ENCODE measurements around the gene FAM135A. TPM values are rescaled to one million over a fixed set of nuclear protein-coding genes. Genes with fewer than 3 reads are reported as not detected.

Gene FAM135A
- total and polyA plus RNA-seq, 9 of the 15 experiments (the other 6 are each of a cell fraction or from before 2014, with no cell fraction given) = 7.4 to 32.9 (median 19.2) TPM

- TF ChIP-seq RFX5 (IDR thresholded peaks at IDR 0.05; ENCODE audit: low read depth, low read length) (no peak), HDAC3 (IDR thresholded peaks at IDR 0.05; ENCODE audit: borderline replicate concordance, partially characterized antibody) (no peak), MBD1 (CRISPR knock-in tag; IDR thresholded peaks at IDR 0.05) (no peak), SMAD3 (CRISPR knock-in tag; conservative IDR thresholded peaks at IDR 0.05) (no peak), PRPF4 (IDR thresholded peaks at IDR 0.05; ENCODE audit: insufficient read depth, low read depth, low read length, poor library complexity, severe bottlenecking) (no peak)
- TF ChIP-seq, protein P1, sequence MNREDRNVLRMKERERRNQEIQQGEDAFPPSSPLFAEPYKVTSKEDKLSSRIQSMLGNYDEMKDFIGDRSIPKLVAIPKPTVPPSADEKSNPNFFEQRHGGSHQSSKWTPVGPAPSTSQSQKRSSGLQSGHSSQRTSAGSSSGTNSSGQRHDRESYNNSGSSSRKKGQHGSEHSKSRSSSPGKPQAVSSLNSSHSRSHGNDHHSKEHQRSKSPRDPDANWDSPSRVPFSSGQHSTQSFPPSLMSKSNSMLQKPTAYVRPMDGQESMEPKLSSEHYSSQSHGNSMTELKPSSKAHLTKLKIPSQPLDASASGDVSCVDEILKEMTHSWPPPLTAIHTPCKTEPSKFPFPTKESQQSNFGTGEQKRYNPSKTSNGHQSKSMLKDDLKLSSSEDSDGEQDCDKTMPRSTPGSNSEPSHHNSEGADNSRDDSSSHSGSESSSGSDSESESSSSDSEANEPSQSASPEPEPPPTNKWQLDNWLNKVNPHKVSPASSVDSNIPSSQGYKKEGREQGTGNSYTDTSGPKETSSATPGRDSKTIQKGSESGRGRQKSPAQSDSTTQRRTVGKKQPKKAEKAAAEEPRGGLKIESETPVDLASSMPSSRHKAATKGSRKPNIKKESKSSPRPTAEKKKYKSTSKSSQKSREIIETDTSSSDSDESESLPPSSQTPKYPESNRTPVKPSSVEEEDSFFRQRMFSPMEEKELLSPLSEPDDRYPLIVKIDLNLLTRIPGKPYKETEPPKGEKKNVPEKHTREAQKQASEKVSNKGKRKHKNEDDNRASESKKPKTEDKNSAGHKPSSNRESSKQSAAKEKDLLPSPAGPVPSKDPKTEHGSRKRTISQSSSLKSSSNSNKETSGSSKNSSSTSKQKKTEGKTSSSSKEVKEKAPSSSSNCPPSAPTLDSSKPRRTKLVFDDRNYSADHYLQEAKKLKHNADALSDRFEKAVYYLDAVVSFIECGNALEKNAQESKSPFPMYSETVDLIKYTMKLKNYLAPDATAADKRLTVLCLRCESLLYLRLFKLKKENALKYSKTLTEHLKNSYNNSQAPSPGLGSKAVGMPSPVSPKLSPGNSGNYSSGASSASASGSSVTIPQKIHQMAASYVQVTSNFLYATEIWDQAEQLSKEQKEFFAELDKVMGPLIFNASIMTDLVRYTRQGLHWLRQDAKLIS (CRISPR knock-in tag; IDR thresholded peaks at IDR 0.05) = no peak
- TF ChIP-seq, protein P2, sequence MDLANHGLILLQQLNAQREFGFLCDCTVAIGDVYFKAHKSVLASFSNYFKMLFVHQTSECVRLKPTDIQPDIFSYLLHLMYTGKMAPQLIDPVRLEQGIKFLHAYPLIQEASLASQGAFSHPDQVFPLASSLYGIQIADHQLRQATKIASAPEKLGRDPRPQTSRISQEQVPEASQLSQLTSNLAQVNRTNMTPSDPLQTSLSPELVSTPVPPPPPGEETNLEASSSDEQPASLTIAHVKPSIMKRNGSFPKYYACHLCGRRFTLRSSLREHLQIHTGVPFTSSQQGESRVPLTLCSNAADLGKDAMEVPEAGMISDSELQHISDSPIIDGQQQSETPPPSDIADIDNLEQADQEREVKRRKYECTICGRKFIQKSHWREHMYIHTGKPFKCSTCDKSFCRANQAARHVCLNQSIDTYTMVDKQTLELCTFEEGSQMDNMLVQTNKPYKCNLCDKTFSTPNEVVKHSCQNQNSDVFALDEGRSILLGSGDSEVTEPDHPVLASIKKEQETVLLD (IDR thresholded peaks at IDR 0.05) = no peak
These were observed 144.7 kb downstream of the FAM135A start (continued) for GRCh38 chr6:70557998-70558397.
